KG1 (cell line): Measurements from ENCODE around the gene TBC1D22A.
A peak's percentile ranks its signal among the peaks of the same experiment; 100 is the strongest.

ENCODE experiments used
- DNase-seq: peaks from one replicate; lab custom pipeline; 2025; lab: John Stamatoyannopoulos, UW

TBC1D22A gene

GRCh38 chr22:46934746-46935491, 172.5 kb downstream of the TBC1D22A start:
- no peak for DNase-seq

GRCh38 chr22:46935506-46936377, 173.3 kb downstream of the TBC1D22A start:
- DNase-seq, result no peak

GRCh38 chr22:46936378-46936903, 174.0 kb downstream of the TBC1D22A start:
- no peak for DNase-seq

GRCh38 chr22:46937185-46937584, 174.7 kb downstream of the TBC1D22A start:
- no peak for DNase-seq

- no peak for DNase-seq
Measured at GRCh38 chr22:46937939-46938338, 175.5 kb downstream of the TBC1D22A start.

- DNase-seq, result peak; percentile 50
Measured at GRCh38 chr22:46941968-46942798, 179.7 kb downstream of the TBC1D22A start.

- peak; percentile 20 for DNase-seq
Measured at GRCh38 chr22:46942799-46943785, 180.6 kb downstream of the TBC1D22A start.

GRCh38 chr22:46945481-46945880, 183.0 kb downstream of the TBC1D22A start:
- no peak for DNase-seq

GRCh38 chr22:46946383-46946962, 184.0 kb downstream of the TBC1D22A start:
- DNase-seq, result no peak

- no peak for DNase-seq
Measured at GRCh38 chr22:46947516-46948257, 185.2 kb downstream of the TBC1D22A start.

GRCh38 chr22:46948411-46949144, 186.1 kb downstream of the TBC1D22A start:
- no peak for DNase-seq

GRCh38 chr22:46951350-46951749, 188.9 kb downstream of the TBC1D22A start:
- DNase-seq, result no peak

GRCh38 chr22:46951973-46952372, 189.5 kb downstream of the TBC1D22A start:
- no peak for DNase-seq

GRCh38 chr22:46953968-46954765, 191.7 kb downstream of the TBC1D22A start:
- no peak for DNase-seq

GRCh38 chr22:46954781-46955180, 192.3 kb downstream of the TBC1D22A start:
- no peak for DNase-seq

- no peak for DNase-seq
Measured at GRCh38 chr22:46956498-46957215, 194.2 kb downstream of the TBC1D22A start.

GRCh38 chr22:46957521-46957920, 195.1 kb downstream of the TBC1D22A start:
- no peak for DNase-seq
